ENCODE data around the gene JAGN1.
A peak's percentile ranks its signal among the peaks of the same experiment; 100 is the strongest.
"Not testable (repeated sequence)": the region's sequence is repeated elsewhere in the genome, so short reads cannot be mapped to it uniquely, and the experiment has no call there.

Gene JAGN1

DNA sequence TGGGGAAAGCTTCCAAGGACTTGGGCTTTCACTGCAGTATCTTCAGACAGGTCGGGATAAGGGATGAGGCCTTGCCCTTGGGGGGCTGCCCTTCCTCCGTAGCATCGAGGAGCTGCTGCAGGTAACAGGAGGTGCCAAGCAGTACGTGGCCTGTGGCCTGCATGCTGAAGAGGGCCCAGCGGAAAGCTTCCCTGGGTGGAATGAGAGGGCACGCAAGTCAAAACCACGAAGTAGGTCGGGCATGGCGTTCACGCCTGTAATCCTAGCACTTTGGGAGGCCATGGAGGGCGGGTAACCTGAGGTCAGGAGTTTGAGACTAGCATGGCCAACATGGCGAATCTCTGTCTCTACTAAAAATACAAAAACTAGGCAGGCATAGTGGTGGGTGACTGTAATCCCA is 23.3 kb upstream of the JAGN1 start:
- no peak for DNase-seq (ENCODE audit: low read depth)

DNA sequence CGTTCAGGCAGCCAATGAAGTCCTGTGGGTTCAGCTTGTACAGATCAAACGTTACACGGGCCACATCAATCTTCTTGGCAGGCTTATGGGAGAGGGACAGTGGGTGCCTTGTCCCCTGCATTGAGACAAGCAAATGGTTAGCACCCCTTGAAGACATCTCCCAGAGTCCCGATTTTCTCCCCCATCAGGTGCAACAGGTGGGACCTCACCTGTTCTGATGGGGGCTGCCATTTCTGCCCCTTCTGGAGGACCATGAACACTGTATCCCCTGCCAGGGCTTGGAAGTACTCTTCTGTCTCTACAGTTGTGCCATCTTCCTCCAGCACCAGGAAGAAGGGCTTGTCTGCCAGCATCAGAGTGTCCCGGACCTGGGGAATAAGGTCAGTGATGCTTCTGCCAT is 20.5 kb upstream of the JAGN1 start:
- no peak for DNase-seq (ENCODE audit: low read depth)

DNA sequence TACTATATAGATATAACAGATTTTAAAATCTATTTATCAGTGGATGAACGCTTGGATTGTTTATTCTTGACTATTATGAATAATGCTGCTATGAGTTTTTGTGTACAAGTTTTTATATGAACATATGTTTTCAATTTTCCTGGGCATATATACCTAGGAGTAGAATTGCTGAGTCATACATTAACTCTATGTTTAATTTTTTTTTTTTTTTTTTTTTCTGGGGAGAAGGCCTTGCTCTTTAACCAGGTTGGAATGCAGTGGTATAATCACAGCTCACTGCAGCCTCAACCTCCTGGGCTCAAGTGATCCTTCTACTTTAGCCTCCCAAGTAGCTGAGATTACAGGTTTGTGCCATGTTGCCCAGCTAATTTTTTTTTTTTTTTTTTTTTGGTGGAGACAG is 19.4 kb upstream of the JAGN1 start:
- no peak for DNase-seq (ENCODE audit: low read depth)

DNA sequence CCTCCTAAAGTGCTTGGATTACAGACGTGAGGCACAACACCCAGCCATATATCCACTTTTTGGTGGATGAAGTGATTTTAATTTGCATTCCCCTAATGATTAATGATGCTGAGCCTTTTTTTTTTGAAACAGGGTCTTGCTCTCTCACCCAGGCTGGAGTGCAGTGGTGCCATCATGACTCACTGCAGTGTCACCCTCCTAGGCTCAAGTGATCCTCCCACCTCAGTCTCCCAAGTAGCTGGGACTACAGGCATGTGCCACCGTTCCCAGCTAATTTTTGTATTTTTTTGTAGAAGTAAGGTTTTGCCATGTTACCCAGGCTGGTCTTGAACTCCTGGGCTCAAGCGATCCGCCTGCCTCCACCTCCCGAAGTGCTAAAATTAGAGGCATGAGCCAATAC is 18.3 kb upstream of the JAGN1 start:
- not testable (repeated sequence) for DNase-seq (ENCODE audit: low read depth)

- no peak for DNase-seq (ENCODE audit: low read depth)
These were observed 15.0 kb upstream of the JAGN1 start for GRCh38 chr3:9875448-9875847.

- DNase-seq (ENCODE audit: low read depth): not testable (repeated sequence)
These were observed 14.2 kb upstream of the JAGN1 start for GRCh38 chr3:9876255-9876654.

DNA sequence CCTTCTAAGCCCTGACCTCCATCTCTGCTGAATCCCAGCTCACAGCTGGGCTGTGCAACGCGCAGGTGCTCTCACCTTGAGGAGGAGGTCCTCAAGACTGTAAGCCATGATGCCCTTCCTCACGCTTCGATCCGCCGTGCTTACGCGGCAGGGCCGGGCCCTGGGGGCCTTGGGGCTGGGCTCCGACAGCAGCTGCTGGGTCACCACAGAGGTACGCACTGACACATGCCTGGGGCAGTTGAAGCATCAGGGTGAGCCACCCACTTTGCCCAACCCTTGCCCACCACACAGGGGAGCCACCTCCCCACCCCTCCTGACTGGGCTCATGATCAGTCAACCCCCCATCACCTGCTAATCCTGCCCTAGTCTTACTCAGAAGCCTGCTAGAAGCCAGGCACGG is 13.4 kb upstream of the JAGN1 start:
- DNase-seq (ENCODE audit: low read depth): no peak

GRCh38 chr3:9878700-9879099 is 11.7 kb upstream of the JAGN1 start:
- DNase-seq (ENCODE audit: low read depth): no peak

- no peak for DNase-seq (ENCODE audit: low read depth)
These were observed 10.4 kb upstream of the JAGN1 start, which contains the start of gene CIDEC for GRCh38 chr3:9879830-9880549. TSS of gene CIDEC (minus strand) at chr3:9880253. CDS start at chr3:9878486, 1,767 bp downstream.

DNA sequence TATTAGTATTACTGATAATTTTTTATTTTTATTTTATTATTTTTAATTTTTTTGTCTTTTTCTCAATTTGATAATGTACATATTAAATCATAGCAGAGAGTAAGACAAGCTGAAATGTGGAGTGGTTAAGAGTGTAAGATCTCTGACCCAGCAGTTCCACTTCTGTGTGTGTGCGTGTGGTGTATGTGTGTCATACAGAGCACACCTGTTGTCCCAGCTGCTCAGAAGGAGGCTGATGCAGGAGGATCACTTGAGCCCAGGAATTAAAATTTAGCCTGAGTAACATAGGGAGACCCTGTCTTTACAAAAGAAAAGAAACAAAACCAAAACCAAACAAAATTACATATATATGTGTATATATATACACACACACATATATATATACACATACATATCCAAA is 9.0 kb upstream of the JAGN1 start:
- DNase-seq (ENCODE audit: low read depth): no peak

- DNase-seq (ENCODE audit: low read depth): no peak
These were observed 6.5 kb upstream of the JAGN1 start for GRCh38 chr3:9883706-9884554.

- DNase-seq (ENCODE audit: low read depth): peak; percentile 46
These were observed 5.8 kb upstream of the JAGN1 start for GRCh38 chr3:9884555-9885165.

- DNase-seq (ENCODE audit: low read depth): no peak
These were observed 4.1 kb upstream of the JAGN1 start for GRCh38 chr3:9886328-9886727.

DNA sequence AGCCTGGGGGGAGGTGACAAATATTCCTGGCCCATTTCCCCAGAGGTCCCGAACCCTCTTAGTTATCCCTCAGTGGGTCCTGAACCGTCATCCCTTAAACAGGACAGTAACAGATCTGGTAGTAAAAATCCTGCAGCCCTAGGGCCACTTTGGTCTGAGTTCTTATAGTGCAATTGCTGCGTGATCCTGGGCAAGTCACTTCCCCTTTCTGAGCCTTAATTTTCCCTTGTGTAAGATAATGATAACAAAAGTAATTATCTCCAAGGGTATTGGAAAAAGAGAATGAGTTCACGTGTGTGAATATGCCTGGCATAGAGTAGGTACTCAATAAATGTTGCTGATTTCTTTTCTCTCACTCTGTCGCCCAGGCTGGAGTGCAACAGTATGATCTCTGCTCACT is 2.9 kb upstream of the JAGN1 start:
- DNase-seq (ENCODE audit: low read depth): no peak

DNA sequence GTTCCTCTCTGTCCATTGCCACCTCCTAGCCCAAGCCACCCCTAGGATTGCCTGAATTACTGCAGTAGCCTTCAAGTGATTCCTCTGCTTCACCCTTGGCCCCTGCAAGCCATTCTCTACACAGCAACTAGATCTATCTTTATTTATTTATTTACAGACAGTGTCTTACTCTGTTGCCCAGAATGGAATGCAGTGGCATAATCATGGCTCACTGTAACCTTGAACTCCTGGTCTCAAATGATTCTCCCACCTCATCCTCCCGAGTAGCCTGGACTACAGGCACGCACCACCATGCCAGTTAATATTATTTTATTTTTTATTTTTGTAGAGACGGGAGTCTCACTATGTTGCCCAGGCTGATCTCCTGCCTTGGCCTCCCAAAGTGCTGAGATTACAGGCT is 1.9 kb upstream of the JAGN1 start:
- DNase-seq (ENCODE audit: low read depth): no peak

DNA sequence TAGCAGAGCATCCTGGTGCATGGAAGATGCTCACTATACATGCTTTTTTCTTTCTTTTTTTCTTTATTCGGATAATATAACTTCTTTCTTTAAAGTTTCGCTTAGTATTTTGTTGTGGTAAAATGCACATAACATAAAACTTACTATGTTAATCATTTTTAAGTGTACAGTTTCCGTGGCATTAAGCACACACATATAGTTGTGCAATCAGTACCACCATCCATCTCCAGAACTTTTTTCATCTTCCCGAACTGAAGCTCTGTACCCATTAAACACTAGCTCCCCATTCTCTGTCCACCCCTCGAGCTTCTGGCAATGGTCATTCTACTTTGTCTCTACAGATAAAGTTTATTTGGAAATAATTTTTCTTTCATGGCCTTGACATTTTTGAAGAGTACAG is 1.0 kb upstream of the JAGN1 start:
- no peak for DNase-seq (ENCODE audit: low read depth)

DNA sequence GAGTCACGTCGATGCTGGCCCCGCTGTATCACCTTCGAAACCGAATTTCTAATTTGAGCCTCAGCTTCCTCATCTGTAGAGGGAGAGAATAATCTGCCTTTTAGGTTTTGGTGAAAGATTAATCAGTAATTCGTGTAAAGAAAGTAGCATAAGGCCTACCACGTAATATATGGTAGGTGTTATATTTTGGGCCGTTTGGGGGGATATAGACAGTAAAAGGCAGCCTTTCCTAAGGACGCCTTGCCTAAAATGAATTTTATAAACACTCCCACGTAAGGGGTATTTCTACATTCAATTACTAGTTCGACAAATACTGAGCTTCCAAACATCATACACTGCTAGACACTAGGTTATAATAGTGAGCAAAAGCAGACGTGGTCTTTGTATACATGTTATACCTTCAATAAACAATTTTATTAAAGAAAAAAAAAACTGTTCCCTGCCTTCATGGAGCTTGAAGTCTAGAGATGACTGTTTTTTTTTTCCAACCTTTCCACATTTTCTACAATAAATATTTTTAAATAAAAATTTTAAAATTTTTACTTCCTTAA is 737 bp downstream of the JAGN1 start:
- DNase-seq (ENCODE audit: low read depth): no peak

- DNase-seq (ENCODE audit: low read depth): no peak
These were observed 3.3 kb downstream of the JAGN1 start for GRCh38 chr3:9893739-9894138.

- not testable (repeated sequence) for DNase-seq (ENCODE audit: low read depth)
These were observed 5.3 kb downstream of the JAGN1 start for GRCh38 chr3:9895715-9896114.

DNA sequence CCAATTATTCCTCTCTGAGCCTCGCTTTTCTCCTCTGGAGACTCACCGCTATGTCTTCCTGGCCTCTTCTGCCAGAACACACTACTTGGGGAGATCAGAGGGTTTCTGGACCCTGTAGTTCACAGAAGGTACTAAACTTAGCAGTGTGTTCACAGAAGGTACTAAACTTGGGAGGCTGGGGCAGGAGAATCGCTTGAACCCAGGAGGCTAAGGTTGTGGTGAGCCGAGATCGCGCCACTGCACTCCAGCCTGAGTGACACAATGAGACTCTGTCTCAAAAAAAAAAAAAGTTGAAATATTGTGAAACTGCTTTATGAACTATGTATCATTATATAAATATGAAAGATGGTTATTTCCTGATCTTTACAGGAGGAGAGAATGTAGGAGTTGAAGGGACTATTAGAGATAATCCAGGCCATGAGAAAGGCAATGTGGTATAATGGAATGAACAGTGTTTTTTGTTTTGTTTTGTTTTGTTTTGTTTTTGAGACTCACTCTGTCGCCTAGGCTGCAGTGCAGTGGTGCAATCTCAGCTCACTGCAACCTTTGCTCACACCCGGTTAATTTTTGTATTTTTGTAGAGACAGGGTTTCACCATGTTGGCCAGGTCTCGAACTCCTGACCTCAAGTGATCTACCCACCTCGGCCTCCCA is 6.5 kb downstream of the JAGN1 start:
- not testable (repeated sequence) for DNase-seq (ENCODE audit: low read depth)

DNA sequence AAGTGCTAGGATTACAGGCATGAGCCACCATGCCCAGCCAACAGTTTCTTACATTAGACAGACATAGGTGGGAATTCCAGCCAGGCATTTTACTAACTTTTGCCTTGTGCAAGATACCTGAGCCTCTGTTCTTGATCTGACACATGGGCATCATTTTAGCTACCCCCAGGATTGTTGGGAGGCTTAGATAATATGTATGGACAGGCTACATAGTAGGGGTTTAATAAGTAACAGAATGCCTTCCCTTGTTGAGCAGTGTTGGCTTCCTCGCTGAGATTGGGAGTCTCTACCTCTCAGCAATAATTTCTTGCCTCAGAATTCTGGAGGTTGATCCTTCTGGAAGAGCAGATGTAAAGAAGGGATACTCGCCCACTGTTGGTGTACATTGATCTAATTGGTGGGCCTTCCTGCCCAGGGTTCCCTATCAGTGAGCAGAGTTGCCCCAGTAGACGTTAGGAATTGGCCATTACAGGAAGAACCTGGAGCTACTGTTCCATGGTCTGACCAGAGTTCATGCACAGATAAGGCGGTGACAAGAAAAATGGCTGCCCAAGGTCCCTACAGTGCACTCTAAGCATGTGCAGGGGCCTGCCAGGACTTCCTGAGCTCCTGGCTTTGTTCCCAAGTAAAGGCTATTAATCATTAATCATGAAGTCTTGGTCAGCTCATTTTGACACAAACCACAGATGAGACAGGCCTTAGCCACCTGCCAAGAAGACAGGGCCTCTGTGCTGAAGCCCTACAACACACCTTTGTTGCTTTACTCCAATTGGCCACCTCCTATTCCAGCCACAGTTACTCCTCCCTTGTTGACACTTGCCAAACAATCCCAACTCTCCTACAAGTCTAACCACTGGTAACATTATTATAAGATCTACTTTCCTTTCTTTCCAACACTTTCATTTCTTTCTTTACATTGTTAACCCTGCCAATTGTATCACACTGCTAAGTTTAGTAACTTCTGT is 7.3 kb downstream of the JAGN1 start:
- DNase-seq (ENCODE audit: low read depth): no peak

Data from stromal cell of bone marrow (primary cell).